ENCODE results near the gene SLC6A11.

SLC6A11 gene

GRCh38 chr3:10910367-10910766 is 94.3 kb downstream of the SLC6A11 start:
- H3K36me3 ChIP-seq (ENCODE audit: control insufficient read depth, insufficient read depth, low read length) = no peaks in the 10 kb centered on the region
- H3K4me1 ChIP-seq (ENCODE audit: control insufficient read depth, insufficient read depth, low read length) = no peaks in the 10 kb centered on the region
- H3K9ac ChIP-seq (ENCODE audit: low read depth, low read length) = no peak overlapping the region
- H3K27me3 ChIP-seq (ENCODE audit: control insufficient read depth, insufficient read depth, low read length) = no peaks in the 10 kb centered on the region
- no peak overlapping the region for H3K4me3 ChIP-seq (ENCODE audit: low read depth, low read length)
- H3K9me3 ChIP-seq (ENCODE audit: control insufficient read depth, insufficient read depth, low read length) = no peaks in the 10 kb centered on the region

GRCh38 chr3:10911350-10912002 is 95.4 kb downstream of the SLC6A11 start:
- no peaks in the 10 kb centered on the region for H3K9me3 ChIP-seq (ENCODE audit: control insufficient read depth, insufficient read depth, low read length)
- no peak overlapping the region for H3K9ac ChIP-seq (ENCODE audit: low read depth, low read length)
- no peak overlapping the region for H3K4me3 ChIP-seq (ENCODE audit: low read depth, low read length)
- no peaks in the 10 kb centered on the region for H3K27me3 ChIP-seq (ENCODE audit: control insufficient read depth, insufficient read depth, low read length)
- no peaks in the 10 kb centered on the region for H3K36me3 ChIP-seq (ENCODE audit: control insufficient read depth, insufficient read depth, low read length)
- H3K4me1 ChIP-seq (ENCODE audit: control insufficient read depth, insufficient read depth, low read length) = no peaks in the 10 kb centered on the region

GRCh38 chr3:10912786-10913185 is 96.8 kb downstream of the SLC6A11 start:
- Histone ChIP-seq H3K36me3 (ENCODE audit: control insufficient read depth, insufficient read depth, low read length) (no peaks in the 10 kb centered on the region), H3K27me3 (ENCODE audit: control insufficient read depth, insufficient read depth, low read length) (no peaks in the 10 kb centered on the region), H3K9ac (ENCODE audit: low read depth, low read length) (no peak overlapping the region), H3K9me3 (ENCODE audit: control insufficient read depth, insufficient read depth, low read length) (no peaks in the 10 kb centered on the region), H3K4me3 (ENCODE audit: low read depth, low read length) (no peak overlapping the region), H3K4me1 (ENCODE audit: control insufficient read depth, insufficient read depth, low read length) (no peaks in the 10 kb centered on the region)

GRCh38 chr3:10915376-10915775 is 99.3 kb downstream of the SLC6A11 start:
- Histone ChIP-seq H3K36me3 (ENCODE audit: control insufficient read depth, insufficient read depth, low read length) (no peaks in the 10 kb centered on the region), H3K27me3 (ENCODE audit: control insufficient read depth, insufficient read depth, low read length) (no peaks in the 10 kb centered on the region), H3K9me3 (ENCODE audit: control insufficient read depth, insufficient read depth, low read length) (no peaks in the 10 kb centered on the region), H3K9ac (ENCODE audit: low read depth, low read length) (no peak overlapping the region), H3K4me1 (ENCODE audit: control insufficient read depth, insufficient read depth, low read length) (no peaks in the 10 kb centered on the region), H3K4me3 (ENCODE audit: low read depth, low read length) (no peak overlapping the region)

GRCh38 chr3:10917176-10917575 is 101.1 kb downstream of the SLC6A11 start:
- H3K9me3 ChIP-seq (ENCODE audit: control insufficient read depth, insufficient read depth, low read length) = no peaks in the 10 kb centered on the region
- no peaks in the 10 kb centered on the region for H3K36me3 ChIP-seq (ENCODE audit: control insufficient read depth, insufficient read depth, low read length)
- H3K9ac ChIP-seq (ENCODE audit: low read depth, low read length) = no peak overlapping the region
- H3K27me3 ChIP-seq (ENCODE audit: control insufficient read depth, insufficient read depth, low read length) = no peaks in the 10 kb centered on the region
- no peaks in the 10 kb centered on the region for H3K4me1 ChIP-seq (ENCODE audit: control insufficient read depth, insufficient read depth, low read length)
- H3K4me3 ChIP-seq (ENCODE audit: low read depth, low read length) = no peak overlapping the region

GRCh38 chr3:10918011-10918410 is 102.0 kb downstream of the SLC6A11 start:
- no peaks in the 10 kb centered on the region for H3K27me3 ChIP-seq (ENCODE audit: control insufficient read depth, insufficient read depth, low read length)
- H3K4me3 ChIP-seq (ENCODE audit: low read depth, low read length) = no peak overlapping the region
- no peaks in the 10 kb centered on the region for H3K4me1 ChIP-seq (ENCODE audit: control insufficient read depth, insufficient read depth, low read length)
- no peaks in the 10 kb centered on the region for H3K36me3 ChIP-seq (ENCODE audit: control insufficient read depth, insufficient read depth, low read length)
- H3K9me3 ChIP-seq (ENCODE audit: control insufficient read depth, insufficient read depth, low read length) = no peaks in the 10 kb centered on the region
- no peak overlapping the region for H3K9ac ChIP-seq (ENCODE audit: low read depth, low read length)

- Histone ChIP-seq H3K27me3 (ENCODE audit: control insufficient read depth, insufficient read depth, low read length) (no peaks in the 10 kb centered on the region), H3K4me3 (ENCODE audit: low read depth, low read length) (no peak overlapping the region), H3K9me3 (ENCODE audit: control insufficient read depth, insufficient read depth, low read length) (no peaks in the 10 kb centered on the region), H3K36me3 (ENCODE audit: control insufficient read depth, insufficient read depth, low read length) (no peaks in the 10 kb centered on the region), H3K9ac (ENCODE audit: low read depth, low read length) (no peak overlapping the region), H3K4me1 (ENCODE audit: control insufficient read depth, insufficient read depth, low read length) (no peaks in the 10 kb centered on the region)
Measured at GRCh38 chr3:10919636-10920035, 103.6 kb downstream of the SLC6A11 start.

- Histone ChIP-seq H3K9me3 (ENCODE audit: control insufficient read depth, insufficient read depth, low read length) (no peaks in the 10 kb centered on the region), H3K4me3 (ENCODE audit: low read depth, low read length) (no peak overlapping the region), H3K4me1 (ENCODE audit: control insufficient read depth, insufficient read depth, low read length) (no peaks in the 10 kb centered on the region), H3K9ac (ENCODE audit: low read depth, low read length) (no peak overlapping the region), H3K36me3 (ENCODE audit: control insufficient read depth, insufficient read depth, low read length) (no peaks in the 10 kb centered on the region), H3K27me3 (ENCODE audit: control insufficient read depth, insufficient read depth, low read length) (no peaks in the 10 kb centered on the region)
Measured at GRCh38 chr3:10925436-10926255, 109.6 kb downstream of the SLC6A11 start.

GRCh38 chr3:10926256-10926810 is 110.3 kb downstream of the SLC6A11 start:
- H3K4me1 ChIP-seq (ENCODE audit: control insufficient read depth, insufficient read depth, low read length) = no peaks in the 10 kb centered on the region
- H3K9ac ChIP-seq (ENCODE audit: low read depth, low read length) = no peak overlapping the region
- H3K9me3 ChIP-seq (ENCODE audit: control insufficient read depth, insufficient read depth, low read length) = no peaks in the 10 kb centered on the region
- H3K4me3 ChIP-seq (ENCODE audit: low read depth, low read length) = no peak overlapping the region
- H3K27me3 ChIP-seq (ENCODE audit: control insufficient read depth, insufficient read depth, low read length) = no peaks in the 10 kb centered on the region
- no peaks in the 10 kb centered on the region for H3K36me3 ChIP-seq (ENCODE audit: control insufficient read depth, insufficient read depth, low read length)

- Histone ChIP-seq H3K9me3 (ENCODE audit: control insufficient read depth, insufficient read depth, low read length) (no peaks in the 10 kb centered on the region), H3K27me3 (ENCODE audit: control insufficient read depth, insufficient read depth, low read length) (no peaks in the 10 kb centered on the region), H3K9ac (ENCODE audit: low read depth, low read length) (no peak overlapping the region), H3K4me3 (ENCODE audit: low read depth, low read length) (no peak overlapping the region), H3K36me3 (ENCODE audit: control insufficient read depth, insufficient read depth, low read length) (no peaks in the 10 kb centered on the region), H3K4me1 (ENCODE audit: control insufficient read depth, insufficient read depth, low read length) (no peaks in the 10 kb centered on the region)
Measured at GRCh38 chr3:10926811-10927521, 110.9 kb downstream of the SLC6A11 start.

GRCh38 chr3:10927551-10927950 is 111.5 kb downstream of the SLC6A11 start:
- H3K9ac ChIP-seq (ENCODE audit: low read depth, low read length) = no peak overlapping the region
- H3K27me3 ChIP-seq (ENCODE audit: control insufficient read depth, insufficient read depth, low read length) = no peaks in the 10 kb centered on the region
- H3K9me3 ChIP-seq (ENCODE audit: control insufficient read depth, insufficient read depth, low read length) = no peaks in the 10 kb centered on the region
- H3K4me1 ChIP-seq (ENCODE audit: control insufficient read depth, insufficient read depth, low read length) = no peaks in the 10 kb centered on the region
- no peak overlapping the region for H3K4me3 ChIP-seq (ENCODE audit: low read depth, low read length)
- no peaks in the 10 kb centered on the region for H3K36me3 ChIP-seq (ENCODE audit: control insufficient read depth, insufficient read depth, low read length)

Data from iPS-15b (cell line).